Activated CD4-positive, alpha-beta T cell treated with anti-CD3 and anti-CD28 coated beads, Interleukin-10, Interleukin-2, amounts not matched to agents 100 ng/mL and 50 ng/mL, durations not matched to agents 16 hours and 8 hours (primary cell): Measurements from ENCODE around the gene TNFAIP2.

Source experiments
- DNase-seq: peaks from one replicate; pipeline ENCODE4 v3.0.0-alpha.2; 2020

The TNFAIP2 gene

DNA sequence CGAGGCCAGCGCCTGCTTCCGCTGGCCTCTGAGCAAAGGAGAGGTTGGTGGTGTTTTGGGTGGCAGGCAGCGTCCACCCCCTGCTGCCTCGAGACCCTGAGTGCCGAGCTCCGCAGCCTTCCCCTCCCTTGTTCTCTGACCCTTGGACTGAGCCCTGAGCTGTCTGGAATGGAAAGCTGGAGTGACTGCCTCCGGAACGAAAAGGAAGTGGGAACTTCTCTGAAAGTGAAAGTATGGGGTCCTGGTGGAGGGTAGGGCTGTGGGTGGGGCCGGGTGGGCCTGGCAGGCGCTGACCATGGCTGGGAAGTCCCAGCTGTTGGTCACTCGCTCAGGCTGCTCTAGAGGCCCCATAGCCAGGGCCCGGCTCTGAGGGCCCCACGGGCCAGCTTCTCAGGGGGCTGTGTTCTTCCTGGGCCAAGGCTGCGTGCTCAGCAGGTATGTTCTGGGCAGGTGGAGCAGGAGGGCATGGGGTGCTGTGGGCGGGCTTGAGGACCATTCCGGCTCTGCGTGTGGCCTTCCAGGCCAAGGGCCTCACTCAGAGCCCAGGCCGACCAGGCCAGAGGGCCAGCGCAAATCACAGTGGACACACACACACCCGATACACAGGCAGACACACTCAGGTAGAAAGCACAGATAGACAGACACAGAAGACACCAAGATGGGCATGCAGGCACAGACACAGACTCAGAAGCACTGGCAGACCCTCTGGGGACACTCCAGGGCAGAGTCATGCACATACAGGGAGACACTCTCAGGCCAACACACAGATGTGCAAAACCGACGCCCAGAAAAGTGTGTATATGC lies 28.7 kb upstream of the TNFAIP2 start, which contains the start of gene EXOC3L4:
TSS of gene EXOC3L4 (plus strand) at position 320 of the 804 bp plus-strand sequence. CDS start 5,495 bp downstream, outside the sequence.
- DNase-seq, result no peak

DNA sequence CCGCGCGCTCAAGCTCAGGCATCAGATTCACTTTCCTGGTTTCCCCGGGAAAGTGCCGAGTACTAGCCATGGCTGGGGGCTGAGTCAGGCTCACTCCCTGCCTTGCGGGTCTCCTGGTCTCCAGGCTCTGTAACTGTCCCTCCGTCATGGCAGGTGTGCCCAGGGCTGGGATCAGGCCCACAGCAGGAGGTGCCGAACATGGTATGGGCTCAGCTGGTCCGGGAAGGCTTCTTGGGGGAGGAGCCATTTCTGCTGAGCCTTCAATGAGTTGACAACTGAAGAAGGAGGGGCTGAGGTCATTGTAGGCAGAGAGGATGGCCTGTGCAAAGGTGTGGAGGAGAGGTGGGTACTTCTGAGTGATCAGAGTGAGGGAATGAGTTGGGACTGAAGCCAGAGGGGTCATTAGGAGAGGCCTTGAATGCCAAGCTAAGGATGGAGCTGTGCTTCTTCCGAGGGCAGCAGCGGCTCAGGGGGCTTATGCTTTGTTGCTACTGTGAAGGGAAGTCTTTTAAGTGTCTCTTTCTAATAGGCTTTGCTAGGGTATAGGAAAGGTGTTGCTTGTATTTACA lies 28.0 kb upstream of the TNFAIP2 start:
- DNase-seq, result no peak

DNA sequence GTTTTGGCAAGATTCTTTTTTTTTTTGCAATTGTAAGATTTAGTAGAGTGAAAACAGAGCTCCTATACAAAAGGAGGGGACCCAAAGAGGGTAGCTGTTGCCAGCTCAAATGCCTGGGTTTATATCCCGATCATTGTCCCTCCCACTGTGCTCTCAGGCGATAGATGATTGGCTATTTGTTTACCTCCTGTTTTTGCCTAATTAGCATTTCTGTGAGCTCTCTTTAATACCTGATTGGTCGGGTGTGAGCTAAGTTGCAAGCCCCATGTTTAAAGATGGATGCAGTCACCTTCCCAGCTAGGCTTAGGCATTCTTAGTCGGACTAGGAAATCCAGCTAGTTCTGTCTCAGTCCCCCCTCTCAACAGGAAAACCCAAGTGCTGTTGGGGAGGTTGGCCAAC lies 26.9 kb upstream of the TNFAIP2 start:
- DNase-seq, result no peak

DNA sequence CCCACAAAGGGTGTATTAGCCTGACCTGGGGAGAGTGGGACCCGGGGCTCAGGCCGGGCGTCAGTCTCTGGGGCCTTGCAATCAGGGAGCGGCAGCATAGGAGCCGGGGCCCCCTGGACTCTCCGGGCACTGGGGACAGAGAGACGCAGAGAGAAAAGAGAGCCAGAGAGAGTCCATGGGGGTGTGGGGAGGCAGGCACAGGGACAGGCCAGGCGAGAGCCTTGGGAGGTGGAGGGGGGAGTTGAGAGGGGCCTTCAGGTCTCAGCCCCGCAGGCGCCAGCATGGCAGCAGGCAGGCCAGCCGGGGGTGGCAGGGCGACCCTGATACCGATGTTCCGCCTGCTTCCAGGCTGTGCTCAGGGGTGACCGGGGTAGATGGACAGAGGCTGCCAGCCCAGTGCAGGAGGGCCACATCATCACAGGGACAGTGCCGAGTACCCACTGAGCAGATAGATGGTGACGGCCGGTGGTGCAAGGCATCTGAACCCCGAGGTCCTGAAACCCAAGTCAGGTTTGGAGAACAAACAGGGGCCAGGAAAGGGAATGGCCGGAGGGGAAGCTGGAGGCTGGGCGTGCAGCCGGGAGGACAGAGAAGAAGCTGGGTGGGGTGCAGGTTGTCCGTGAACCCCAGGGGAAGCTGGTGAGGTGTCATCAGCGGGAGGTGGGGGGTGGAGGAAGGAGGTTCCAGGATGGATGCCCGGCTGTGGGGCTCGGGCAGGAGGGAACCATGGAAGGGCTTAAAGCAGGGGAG lies 25.8 kb upstream of the TNFAIP2 start:
- DNase-seq, result no peak

DNA sequence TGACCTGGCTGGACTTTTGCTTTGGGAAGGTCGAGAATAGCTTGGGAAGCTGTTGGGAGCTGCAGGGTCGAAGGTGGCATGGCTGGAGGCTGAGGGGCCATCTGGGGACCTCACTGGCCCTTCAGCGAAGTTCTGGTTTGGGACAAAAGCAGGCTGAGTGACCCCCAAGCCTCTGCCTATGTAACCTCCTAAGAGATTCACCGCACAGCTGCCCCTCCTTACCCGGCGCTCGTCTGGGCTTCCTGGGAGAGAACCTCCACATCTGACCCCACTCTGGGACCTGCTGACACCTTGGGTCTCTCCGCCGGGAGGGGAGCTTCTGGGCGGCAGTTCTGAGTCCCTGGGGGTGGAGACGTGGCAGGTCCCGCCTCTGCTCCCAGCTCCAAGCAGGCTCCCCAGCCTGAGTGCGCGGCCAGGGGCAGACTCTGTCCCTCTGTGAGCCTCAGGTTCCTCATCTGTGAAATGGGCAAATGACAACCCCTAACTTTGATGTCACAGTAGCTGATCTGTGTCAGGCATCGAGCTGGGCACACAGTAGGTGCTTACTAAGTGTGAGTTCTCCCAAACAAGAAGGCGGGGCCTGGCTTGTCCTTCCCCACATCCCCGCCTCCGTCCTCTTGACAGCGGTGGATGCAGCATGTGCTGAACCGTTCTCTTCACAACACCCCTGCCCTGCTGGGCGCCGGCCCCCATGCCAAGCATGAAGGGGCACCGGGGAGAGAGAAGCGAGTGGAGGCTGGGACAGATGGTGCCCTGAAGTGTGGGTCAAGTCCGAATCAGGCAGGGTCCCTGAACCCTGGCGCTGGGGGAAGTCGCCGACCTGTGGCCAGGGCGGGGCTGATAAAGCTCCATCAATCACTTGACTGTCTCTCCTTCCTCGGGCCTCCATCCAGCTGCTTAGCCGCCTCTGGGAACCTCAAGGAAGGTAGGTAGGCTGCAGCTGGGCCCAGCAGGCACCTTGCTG lies 25.0 kb upstream of the TNFAIP2 start:
- no peak for DNase-seq

DNA sequence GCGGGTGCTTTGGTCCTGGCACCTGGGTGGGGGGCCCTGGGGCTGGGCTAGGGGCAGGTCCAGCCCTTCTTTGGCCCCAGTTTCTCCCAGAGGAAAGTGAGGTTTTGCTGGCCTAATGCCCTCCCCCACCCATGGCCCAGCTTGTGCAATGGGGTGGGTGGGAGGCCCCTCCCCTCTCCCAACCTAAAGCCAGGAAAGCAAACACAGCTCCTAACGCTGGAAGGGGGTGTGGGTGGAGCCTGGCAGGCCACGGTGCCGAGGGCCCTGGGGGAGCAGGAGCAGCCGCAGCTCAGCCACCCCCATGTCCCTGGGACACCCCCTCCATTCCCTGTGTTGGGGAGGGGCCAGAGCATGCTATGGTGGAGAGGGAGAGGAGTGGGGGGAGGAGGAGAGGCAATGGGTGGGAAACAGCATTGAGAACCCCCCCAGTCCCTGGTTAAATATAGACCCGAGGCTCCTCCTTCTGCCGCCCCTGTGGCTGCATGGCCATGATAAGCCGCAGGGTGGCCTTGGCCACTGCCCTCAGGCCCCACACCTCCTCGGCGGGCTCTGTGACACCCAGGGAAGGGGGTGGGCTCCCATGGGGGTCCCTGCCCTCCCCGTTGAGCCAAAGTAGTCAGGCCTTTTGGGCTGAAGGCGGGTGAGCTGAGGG lies 24.1 kb upstream of the TNFAIP2 start:
- DNase-seq, result no peak

DNA sequence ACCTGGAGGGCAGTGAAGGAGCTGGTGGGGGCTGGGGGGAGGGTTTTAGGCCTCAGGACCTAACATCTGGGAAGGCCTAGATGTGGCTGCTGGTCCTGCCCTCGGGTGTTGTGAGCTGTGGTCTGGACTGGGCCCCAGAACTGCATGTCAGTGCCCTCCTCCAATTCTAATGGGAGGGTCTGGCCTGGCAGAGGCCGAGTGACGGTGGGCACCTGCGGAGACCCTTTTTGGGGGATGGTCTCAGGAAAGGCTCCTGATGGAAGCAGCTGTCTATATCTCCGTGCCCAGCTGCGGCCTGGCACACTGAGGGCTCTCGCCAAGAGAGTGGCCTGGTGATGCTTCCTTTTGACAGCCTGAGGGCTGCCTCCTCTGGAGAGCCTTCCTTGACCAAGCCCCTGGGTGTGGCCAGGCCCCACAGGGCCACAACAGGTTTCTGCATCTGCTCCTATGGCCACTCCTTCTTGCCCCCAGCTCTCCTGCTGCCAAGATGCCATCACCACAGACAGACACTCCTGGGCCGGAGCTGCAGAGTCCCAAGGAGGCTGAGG lies 23.5 kb upstream of the TNFAIP2 start:
- DNase-seq, result no peak

DNA sequence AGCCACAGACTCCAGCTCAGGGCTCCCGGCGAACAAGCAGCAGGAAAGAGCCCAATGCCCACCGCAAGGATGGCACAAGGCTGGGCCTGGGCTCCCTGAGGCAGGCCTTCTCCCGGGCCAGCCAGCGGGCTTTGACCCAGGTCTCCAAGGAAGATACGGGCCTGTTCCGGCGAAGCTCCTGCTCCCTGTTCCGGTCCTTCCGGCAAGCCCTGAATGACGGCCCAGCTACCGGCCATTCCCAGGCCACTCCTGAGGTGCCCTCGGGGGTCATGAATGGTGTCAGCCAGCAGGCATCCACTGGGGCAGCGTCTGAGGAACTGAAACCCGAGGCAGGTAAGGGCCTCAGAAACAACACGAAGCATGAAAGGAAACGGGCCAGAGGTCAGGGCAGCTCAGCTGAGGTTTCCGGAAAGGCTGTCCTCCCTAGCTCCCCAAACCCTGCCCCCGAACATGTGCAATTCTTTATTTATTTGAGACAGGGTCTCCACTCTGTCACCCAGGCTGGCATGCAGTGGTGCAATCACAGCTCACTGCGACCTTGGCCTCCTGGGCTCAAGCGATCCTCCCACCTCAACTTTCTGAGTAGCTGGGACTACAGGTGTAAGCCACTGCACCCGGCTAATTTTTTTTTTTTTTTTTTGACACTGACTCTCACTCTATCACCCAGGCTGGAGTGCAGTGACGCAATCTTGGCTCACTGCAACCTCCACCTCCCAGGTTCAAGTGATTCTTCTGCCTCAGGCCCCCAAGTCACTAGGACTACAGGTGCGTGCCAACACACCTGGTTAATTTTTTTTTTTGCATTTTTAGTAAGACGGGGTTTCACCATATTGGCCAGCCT lies 22.8 kb upstream of the TNFAIP2 start:
- DNase-seq, result no peak

DNA sequence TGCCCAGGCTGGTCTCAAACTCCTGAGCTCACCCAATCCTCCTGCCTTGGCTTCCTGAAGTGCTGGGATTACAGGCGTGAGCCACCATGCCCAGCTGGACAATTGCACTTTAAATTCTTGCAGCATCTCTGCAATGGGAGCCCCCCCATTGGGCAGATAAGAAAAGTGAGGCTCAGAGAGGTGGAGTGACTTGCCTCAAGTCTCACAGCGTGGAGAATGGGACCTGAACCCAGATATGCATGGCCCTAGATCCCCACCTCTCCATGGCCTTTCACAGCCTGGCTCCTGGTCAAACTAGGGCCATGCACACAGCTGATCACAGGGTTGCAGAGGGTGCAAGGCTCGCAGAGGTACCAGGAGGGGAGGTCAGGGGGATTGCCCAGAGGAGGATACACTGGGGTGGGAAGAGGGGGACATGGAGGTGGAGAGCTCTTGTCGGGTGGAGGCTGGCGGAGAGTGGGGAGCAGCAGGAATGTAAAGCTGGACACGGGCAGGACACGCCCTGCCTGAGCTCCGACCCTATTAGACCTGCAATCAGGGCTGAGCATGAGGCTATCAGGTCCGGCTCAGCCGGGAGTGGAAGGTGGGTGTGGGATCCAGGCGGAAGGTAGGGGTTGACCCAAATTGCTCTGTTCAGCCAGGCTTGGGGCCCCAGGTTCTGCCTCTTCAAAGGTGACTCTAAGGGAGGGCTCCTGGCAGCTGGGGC lies 21.9 kb upstream of the TNFAIP2 start:
- no peak for DNase-seq

DNA sequence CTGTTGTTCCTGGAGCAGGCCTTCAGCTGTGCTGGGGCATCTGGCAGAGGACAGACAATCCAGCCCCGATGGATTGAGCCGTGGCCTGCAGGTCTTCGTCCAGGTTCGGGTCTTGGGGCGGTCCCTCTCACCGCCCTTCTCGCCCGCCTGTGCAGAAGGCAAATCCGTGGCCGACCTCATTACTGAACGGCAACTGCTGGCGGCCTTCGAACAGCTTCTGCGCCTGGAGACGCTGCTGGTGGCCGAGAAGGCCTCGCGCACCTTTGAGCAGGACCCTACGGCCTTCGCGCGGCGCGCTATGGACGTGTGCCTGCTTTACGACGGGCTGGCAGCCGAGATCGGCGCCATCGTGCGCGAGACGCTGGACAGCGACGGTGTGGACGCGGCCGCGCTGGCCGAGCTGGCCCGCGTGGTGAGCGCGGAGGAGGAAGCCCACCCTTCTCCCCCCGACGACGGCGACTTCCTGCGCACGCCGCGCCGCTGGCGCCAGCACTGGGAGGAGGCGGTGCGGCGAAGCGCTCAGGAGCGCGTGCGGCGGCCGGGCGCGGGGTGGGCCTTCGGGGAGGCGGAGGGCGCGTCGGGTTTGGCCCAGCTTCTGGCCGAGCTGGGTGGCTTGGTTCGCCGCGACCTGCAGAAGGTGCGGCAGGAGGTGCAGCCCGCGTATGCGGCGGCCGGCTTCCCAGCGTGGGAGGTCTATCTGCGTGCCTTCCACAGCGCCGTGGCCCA lies 21.1 kb upstream of the TNFAIP2 start:
- DNase-seq, result no peak

DNA sequence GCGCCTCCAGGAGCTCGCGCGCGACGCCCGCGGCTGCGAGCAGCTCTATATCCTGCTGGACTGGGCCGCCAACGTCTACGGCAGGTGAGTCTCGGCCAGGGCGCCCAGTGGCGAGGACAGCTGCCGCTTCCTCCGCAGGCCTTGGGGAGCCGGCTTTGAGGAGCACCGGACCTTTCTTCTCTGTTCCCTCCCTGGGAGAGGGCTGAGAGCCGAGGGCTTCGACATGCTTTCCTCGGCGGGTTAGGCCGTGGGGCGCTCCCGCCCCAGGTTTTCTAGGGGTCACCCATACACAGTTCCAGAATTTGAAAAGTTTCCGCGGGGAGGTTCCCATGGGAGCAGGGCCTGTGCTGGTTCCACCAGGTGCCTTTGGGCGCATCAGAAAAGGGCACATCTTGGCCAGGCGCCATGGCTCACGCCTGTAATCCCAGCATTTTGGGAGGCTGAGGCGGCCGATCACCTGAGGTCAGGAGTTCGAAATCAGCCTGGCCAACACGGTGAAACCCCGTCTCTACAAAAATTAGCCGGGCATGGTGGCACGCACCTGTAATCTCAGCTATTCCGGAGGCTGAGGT lies 20.5 kb upstream of the TNFAIP2 start:
- DNase-seq, result no peak

DNA sequence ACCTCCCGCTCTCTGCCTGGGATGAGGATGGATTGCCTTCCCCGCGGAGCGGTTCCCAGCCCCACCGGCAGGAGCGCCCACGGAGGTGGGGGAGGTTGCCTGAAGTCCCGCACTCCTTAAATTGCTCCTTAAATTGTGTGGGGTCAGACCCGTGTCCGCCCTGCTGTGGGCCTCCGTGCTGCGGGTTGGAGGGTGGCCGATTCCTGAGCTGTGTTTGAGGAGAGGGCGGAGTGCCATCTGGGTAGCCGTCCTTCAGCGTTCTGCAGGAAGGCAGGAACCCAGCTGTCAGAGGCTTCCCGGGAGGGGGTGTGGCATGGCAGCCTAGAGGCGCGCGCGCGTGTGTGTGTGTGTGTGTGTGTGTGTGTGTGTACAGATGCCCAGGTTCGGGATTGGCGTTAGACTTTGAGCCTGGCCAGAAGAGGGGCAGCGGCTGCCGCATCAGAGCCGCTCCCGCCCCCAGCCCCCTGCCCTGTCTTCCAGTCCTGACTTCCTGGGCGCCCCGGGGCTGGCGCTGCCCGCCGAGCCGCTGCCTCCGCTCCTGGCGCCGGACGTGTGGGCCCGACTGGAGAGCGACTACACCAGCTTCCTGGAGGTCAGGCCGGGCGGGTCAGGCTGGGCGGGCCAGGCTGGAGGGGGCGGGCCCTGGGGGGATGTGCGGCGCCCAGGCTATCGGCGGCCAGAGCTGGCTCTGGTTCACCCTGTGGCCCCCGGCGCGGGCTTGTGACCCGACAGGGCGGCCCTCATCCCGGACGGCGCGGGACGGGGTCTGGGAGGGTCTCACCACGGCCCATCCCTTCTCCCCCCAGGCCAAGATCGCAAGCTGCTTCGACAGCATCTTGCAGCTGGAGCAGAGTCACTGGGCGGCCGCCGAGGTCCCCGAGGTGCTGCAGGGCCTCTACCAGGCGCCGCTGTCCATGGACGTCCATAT lies 19.5 kb upstream of the TNFAIP2 start:
- peak; percentile 27 for DNase-seq

DNA sequence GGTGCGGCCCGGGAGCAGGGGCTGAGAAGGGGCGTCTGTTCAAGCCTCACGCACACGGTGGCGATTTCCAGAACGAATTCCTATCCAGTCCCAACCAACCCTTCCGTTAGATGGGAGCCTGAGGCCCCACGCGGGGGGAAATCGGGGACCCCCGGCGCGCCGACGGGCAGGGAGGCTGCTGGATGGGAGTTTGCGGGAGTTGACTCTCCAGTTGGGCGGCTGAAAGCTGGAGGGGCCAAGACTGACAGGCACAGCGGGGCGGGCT lies 18.9 kb upstream of the TNFAIP2 start:
- no peak for DNase-seq

DNA sequence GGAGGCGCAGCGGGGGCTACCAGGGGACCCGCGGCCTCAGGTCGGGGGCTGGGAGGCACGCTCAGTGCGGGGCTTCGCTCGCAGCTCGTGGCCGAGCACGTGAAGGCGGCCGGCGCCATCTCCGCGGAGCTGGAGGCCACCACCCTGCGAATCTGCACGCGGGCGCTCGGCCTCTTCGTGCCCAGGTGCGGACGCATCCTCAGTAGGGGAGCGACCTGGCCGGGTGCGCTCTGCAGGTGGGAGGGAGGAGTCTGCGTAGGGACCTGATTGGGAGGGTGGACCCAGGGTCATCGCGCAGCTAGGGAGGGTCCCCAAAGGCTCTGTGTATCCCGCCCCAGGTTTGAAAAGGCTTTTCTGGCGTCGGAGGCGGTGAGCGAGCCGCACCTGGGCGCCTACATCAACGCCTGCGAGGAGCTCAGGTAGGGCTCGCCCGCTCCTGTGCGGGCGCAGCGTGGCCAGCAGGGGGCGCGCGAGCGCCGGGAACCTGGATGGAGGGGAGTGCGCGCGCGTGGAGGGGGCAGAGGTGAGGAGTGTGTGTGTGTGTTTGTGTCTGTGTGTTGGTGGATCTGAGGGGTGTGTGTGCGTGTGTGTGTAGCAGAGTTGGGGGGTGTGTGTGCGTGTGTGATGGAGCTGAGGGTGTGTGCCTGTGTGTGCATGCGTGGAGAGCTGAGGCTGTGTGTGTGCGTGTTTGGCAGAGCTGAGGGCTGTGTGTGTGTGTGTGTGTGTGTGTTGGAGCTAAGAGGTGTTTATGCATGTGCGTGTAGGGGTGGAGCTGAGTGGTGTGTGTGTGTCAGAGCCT lies 18.4 kb upstream of the TNFAIP2 start:
- DNase-seq, result peak; percentile 74

DNA sequence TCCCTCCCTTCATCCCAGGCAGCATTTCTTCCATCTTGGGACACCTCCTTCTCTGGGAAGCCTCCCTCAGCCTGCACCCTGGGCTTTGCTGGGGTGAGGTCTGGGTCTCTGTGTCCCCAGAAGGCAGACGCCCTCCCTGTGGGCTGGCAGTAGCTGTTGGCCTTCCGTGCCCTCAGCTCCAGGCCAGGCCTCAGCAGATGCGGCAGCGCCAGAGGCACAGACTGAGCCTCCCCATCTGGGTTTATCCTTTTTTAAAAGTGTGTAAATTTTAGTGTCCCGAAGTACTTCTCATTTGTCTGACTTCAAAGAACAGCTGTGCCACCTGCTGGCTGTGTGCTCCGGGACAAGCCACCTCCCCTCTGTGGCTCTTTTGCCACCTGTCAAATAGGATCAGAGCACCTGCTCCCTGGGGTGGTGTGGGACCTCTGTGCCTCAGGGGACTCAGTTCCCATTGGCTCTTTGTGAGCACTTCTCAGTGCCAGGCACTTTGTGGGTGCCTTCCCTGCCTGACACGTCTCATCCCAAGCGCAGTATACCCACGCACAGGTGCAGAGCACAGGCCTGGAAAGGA lies 17.6 kb upstream of the TNFAIP2 start:
- peak; percentile 27 for DNase-seq

DNA sequence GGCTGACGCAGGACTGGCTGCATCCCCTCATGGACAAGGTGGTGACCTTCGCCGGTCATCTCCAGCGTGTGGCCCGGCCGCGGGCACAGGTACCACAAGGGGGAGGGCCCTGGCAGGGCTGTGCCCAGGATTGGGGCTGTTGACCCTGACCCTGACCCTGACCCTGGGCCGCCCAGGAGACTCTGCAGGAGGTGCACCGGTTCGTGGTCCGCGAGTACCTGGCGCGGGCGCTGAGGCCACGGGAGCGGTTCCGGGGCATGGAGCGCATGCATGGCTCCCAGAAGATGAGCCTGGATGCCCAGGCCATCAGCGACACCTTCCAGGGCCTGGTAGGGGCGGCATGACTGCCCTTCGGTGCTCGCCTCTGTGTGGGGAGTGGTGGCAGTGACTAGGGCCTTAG lies 15.8 kb upstream of the TNFAIP2 start:
- no peak for DNase-seq
